Right renal cortex interstitium (tissue), 3 donors: ENCODE results near the gene FAM50B. TPM values are rescaled to one million over a fixed set of nuclear protein-coding genes. Genes with fewer than 3 reads are reported as not detected.
"Not testable (repeated sequence)": the region's sequence is repeated elsewhere in the genome, so short reads cannot be mapped to it uniquely, and the experiment has no call there.

Experiments used
- DNase-seq, 3 donors: peaks; one replicate each; pipeline ENCODE4 v3.0.0-alpha.2; 2013; ENCODE audit warnings: low read depth in 3 of 3, low spot score in 2 of 3
- polyA plus RNA-seq, 3 donors: library from polyadenylated mRNA; unstranded; fragments of 120-200 nt; gene quantifications; one replicate each; pipeline ENCODE4 v1.2.1, GENCODE V29; 2013; ENCODE audit not compliant: insufficient read length in 3 of 3

The FAM50B gene
- polyA plus RNA-seq, 3 donors: 11.0 to 12.9 (median 12.4) TPM

GRCh38 chr6:3844097-3844463 lies 5.1 kb upstream of the FAM50B start:
- no peak for DNase-seq

DNA sequence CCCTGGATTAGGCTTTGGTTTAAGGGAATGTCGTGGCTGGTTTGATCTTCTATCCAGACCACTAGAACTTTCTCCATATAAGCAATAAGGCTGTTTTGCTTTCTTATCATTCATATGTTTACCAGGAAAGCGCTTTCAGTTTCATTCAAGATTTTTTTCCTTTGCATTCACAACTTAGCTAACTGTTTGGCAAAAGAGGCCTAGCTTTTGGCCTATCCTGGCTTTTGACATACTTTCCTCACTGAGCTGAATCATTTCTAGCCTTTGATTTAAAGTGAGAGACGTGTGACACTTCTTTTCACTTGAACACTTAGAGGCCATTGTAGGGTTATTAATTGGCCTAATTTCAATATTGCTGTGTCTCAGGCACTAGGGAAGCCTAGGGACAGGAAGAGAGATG lies 1.7 kb upstream of the FAM50B start:
- no peak for DNase-seq

GRCh38 chr6:3848380-3848779 lies 793 bp upstream of the FAM50B start:
- DNase-seq: no peak

GRCh38 chr6:3849681-3850450 lies 693 bp downstream of the FAM50B start:
- no peak for DNase-seq

DNA sequence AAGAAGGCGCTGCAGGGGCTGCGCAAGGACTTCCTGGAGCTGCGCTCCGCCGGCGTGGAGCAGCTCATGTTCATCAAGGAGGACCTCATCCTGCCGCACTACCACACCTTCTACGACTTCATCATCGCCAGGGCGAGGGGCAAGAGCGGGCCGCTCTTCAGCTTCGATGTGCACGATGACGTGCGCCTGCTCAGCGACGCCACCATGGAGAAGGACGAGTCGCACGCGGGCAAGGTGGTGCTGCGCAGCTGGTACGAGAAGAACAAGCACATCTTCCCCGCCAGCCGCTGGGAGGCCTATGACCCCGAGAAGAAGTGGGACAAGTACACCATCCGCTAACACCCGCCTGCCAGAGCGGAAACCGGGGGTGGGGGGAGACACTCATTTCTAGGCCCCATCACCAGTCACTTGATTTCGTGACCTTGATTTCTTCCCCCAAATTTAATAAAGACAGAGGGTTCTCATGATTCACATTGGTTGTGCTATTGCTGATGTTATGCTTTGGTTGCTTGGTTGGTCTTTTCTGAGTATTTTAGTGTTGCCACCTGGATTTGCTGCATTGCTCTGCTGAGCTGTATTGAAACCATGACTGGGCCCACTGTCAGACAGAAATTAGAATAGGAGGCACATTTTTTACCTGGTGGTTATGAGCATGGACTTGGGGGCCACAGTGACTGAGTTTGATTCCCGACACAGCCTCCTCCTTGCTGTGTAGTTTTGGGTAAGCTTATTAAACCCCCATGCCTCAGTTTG lies 1.5 kb downstream of the FAM50B start:
- DNase-seq: no peak

DNA sequence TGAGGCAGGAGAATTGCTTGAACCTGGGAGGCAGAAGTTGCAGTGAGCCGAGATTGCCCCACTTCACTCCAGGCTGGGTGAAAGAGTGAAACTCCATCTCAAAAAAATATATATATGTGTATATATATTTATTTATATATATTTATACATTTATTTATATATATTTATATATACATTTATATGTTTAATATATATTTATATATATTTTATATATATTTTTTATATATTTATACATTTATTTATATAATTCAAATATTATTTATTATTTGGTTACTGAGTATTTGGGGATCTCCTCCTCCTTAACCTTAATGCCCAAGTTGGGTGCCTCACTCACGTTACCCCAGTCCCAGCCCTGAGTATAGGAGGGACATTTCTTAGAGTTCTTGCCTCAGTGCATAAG lies 2.7 kb downstream of the FAM50B start:
- no peak for DNase-seq

GRCh38 chr6:3852391-3852790 lies 3.2 kb downstream of the FAM50B start:
- DNase-seq: no peak

- DNase-seq: no peak
These were observed 6.7 kb downstream of the FAM50B start for GRCh38 chr6:3855866-3856265.

GRCh38 chr6:3856576-3856975 lies 7.4 kb downstream of the FAM50B start:
- DNase-seq: no peak

DNA sequence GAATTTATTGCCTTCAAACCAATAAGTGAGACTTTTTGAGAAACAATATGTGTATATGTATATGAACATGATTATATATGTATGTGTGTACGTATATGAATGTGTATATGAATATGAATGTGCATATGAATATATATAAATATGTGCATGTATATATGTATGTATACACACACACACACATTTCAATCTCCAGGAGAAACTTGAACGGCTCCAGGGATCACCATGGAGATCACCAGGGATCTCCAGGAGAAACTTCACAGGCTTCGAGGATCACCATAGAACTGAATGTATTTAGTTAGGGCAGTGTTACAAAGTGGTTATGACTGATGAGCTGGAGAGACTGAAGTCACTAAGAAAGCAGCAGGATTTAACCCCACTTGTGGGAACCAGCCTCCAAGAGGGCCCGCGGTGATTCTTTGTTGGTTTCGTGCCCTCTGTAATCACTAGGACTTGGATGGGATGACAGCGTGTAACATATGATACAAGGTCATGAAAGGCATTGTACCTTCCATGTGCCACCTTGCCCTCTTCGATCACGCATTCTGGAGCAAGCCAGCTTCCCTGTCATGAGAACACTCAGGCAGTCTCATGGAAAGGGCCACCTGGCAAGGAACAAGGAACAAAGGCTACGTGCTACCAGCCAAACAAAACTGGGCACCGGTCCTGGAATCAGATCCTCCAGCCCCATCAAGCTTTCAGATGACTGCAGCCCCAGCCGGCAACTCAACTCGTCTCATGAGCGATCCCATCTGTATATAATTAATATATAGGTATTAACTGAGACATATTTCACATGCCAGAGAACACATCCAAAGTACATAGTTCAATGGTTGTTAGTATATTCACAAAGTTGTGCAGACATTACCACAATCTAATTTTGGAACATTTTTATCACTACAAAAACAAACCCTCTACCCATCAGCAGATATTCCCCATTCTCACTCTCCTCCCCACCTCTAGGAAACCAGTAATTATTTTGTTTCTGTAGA lies 8.6 kb downstream of the FAM50B start:
- no peak for DNase-seq

GRCh38 chr6:3859878-3860552 lies 10.8 kb downstream of the FAM50B start:
- DNase-seq: no peak

DNA sequence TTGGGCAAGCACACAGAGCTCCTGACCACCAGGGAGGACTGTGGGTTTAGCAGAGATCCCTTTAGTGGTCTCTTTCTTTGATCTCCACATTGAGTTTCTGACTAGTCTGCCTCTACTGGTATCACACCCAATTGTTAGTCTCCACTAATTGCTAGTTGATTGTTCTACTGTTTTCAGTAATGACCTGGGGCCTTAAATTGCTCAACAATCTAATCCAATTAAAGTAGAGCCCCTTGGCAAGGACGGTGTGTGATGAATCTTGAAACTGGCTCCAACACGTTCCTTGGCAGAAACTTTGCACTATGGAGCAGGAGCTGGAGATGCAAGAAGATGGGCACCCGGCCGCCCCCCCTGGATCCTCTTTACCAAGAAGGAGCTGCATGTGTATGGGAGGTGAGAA lies 12.3 kb downstream of the FAM50B start:
- no peak for DNase-seq

DNA sequence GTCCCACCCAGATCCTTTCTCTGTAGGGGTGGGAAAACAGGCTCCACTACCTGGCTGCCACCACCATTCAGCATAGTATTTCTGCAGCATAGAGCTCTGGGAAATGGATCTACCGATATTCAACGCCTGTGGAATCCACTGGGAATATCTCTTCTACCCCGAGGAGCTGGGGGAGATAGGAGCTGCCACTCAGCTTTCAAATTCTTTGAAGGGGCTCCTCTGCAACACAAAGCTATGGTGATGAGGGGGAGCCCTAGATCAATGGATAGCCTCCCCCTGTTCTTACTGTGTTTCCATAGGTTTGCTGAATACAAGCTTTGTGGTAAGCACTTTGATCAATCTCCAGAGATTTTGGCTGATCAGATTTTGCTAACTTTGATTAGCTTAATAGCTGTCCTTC lies 12.9 kb downstream of the FAM50B start:
- no peak for DNase-seq

- DNase-seq: not testable (repeated sequence)
These were observed 14.1 kb downstream of the FAM50B start for GRCh38 chr6:3863322-3863721.

DNA sequence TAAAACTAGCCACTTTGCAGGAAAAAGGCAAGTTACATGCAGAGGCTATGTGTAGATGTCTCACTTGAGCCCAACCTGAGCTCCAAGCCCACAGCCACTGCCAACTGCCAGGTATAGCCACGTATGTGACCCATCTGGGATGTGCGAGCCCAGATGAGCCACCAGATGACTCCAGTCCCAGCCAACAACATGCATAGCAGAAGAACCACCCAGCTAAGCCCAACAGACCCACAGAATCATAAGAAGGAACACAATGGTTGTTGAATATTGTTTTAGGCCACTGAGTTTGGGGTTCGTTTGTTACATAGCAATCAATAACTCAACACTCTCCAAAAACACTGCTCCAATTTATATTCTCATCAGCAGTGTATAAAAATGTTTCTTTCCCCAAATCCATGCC lies 16.3 kb downstream of the FAM50B start:
- DNase-seq: no peak

GRCh38 chr6:3867641-3868502 lies 18.7 kb downstream of the FAM50B start:
- no peak for DNase-seq

DNA sequence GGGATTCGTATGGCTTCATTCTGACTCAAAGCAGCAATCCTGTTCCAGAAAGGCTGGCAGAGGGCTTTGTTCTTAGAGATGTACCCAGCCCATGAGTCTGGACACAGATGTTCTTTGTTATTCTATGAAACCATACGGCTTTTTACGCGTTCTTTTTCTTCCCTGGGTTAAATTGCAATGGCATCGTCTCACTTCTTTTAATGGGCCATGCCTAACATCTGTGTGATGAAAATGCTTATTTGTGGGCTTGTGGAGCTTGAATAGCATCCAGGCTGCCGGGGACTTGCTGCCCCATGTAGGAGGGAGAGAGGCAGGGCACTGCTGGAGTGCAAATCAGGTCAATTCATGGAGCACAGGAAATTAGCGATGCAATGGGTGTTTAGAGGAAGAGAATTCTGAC lies 19.4 kb downstream of the FAM50B start:
- no peak for DNase-seq

DNA sequence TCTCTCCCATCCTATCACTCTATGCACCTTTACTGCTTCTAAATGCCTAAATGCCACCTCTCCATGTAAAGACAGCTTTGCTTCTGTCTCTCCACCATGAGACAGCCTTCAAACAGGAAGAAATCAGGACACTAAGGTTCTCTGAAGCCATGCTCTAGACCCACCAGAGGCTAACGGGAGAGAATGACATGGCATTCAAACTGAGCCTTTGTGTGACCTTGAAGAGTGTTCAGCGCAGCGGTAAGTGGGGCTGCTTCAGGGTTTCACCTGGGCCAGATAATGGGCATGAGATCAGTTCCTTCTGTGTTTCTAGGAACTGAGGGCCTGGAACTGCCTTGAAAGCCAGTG lies 20.1 kb downstream of the FAM50B start:
- no peak for DNase-seq

DNA sequence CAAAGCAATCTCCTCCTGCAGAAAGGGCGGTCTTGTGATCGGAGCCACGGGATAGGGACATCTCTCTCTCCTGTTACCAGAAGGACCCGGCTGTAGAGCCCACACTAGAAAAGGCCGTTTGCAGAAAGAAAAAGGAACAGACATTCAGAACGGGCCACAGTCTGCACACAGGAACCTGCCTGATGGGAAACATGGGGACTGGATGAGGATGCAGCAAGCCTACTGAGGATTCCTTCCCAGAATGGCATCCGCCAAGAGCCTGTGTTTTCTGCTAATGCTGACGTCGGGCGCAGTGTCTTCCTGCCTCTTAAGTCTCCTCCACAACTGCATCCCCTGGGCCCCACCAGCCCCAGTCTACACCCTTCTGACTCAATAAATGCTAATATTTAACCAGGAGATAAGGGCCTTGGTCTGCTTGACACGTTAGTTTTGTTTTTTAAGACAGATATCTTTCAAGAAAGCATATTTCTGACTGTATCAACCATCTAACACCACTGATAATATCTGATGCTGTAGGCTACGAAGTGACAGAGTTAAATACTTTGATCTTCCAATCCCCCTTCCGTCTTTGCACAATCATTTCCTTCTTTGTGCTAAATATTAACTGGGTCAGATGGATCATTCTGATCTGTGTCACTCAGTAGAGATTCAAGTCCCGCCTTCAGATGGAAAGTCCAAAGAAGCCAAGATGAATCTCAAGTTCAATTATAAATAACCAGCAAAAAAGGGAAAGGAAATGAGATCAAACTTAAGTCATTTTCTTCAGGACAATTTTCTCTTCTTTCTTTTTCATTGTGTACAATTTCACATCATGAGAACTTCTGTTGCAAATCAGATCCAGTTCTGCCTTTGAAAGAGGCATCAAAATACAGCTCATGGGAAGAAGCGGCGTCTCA lies 20.7 kb downstream of the FAM50B start:
- DNase-seq: no peak
